Lower lobe of right lung (tissue), 2 donors: ENCODE measurements around the gene MYH9. TPM values are rescaled to one million over a fixed set of nuclear protein-coding genes. Genes with fewer than 3 reads are reported as not detected.

Experiments
- ATAC-seq, 2 donors: fragments of 200-7000 bp; cut with Tn5 transposase; one replicate each; pipeline ENCODE4 v1.9.1; 2020 to 2022; ENCODE audit warnings: mild to moderate bottlenecking in 2 of 2, moderate library complexity in 2 of 2
- DNase-seq: peaks from one replicate; pipeline ENCODE4 v3.0.0-alpha.2; 2020
- H3K27ac ChIP-seq: fragments of 200-600 bp; one replicate; pipeline ENCODE4 v1.8.0; 2022
- H3K27me3 ChIP-seq: fragments of 200-600 bp; one replicate; pipeline ENCODE4 v1.8.0; 2022; ENCODE audit warnings: low read depth
- H3K36me3 ChIP-seq: fragments of 200-600 bp; one replicate; pipeline ENCODE4 v1.8.0; 2022; ENCODE audit warnings: mild to moderate bottlenecking
- H3K4me1 ChIP-seq: fragments of 200-600 bp; one replicate; pipeline ENCODE4 v1.8.0; 2022
- H3K4me3 ChIP-seq: fragments of 200-600 bp; one replicate; pipeline ENCODE4 v1.8.0; 2022; ENCODE audit warnings: mild to moderate bottlenecking
- H3K9me3 ChIP-seq: fragments of 200-600 bp; one replicate; pipeline ENCODE4 v1.8.0; 2022
- CTCF ChIP-seq: fragments of 200-600 bp; IDR thresholded peaks from one replicate; pipeline ENCODE4 v1.8.0; 2022; ENCODE audit warnings: antibody characterized with exemption, mild to moderate bottlenecking
- intact Hi-C: fragments of 100-400 bp; cut with DNase I; formaldehyde crosslinking; loops from one replicate; pipeline ENCODE4 v1.11.0; 2022
- microRNA-seq: library from miRNA; unstranded; fragments of <30 nt; microRNA quantifications from one replicate; pipeline ENCODE4 v1.2.0, GENCODE V29; 2020; ENCODE audit warnings: borderline number of aligned reads
- total RNA-seq: library from RNA; stranded (reverse); fragmentation: NEBNext Ultra II Directional; extraction: Animal tissue kit (Norgen Biotek cat#: 25700); gene quantifications from one replicate; pipeline ENCODE4 v1.2.1, GENCODE V29; 2021
- donor health status: DM: no; HTN: yes; CAD: no; lungs with severe emphysema.

The MYH9 gene
- total RNA-seq, 1 donor from 2014 or later = 659 TPM

GRCh38 chr22:36232715-36233401, 154.9 kb downstream of the MYH9 start:
- Histone ChIP-seq H3K27ac (no peak overlapping the region), H3K36me3 (peaks cover 77% of the 10 kb centered on the region), H3K9me3 (no peaks in the 10 kb centered on the region), H3K4me1 (peaks cover 50% of the 10 kb centered on the region), H3K27me3 (no peaks in the 10 kb centered on the region), H3K4me3 (no peak overlapping the region)
- intact Hi-C loops = no loop called here
- DNase-seq = no peak
- peak in 1 of 2 donors; percentile 15 for ATAC-seq
- TF ChIP-seq CTCF = no peak

Small RNA genes lying within 50 kb of the gene (microRNA-seq; reads per million reads assigned to microRNA genes)
- not detected for gene MIR6819

Other genes with a start within 250 kb of the MYH9 start
- gene APOL3, start 227.2 kb downstream of the MYH9 start, total RNA-seq = 77.0 TPM
- 29.0 TPM for gene APOL4, start 186.2 kb downstream of the MYH9 start, total RNA-seq
- gene APOL2, start 148.4 kb downstream of the MYH9 start, total RNA-seq = 56.0 TPM
- gene APOL1, start 134.8 kb downstream of the MYH9 start, total RNA-seq = 85.8 TPM
- gene TXN2, start 93.7 kb upstream of the MYH9 start, total RNA-seq = 56.4 TPM
- 13.2 TPM for gene FOXRED2, start 119.1 kb upstream of the MYH9 start, total RNA-seq
- 133 TPM for gene EIF3D, start 141.2 kb upstream of the MYH9 start, total RNA-seq